ENCODE data around the gene ST6GALNAC5.

- TF ChIP-seq EZH2 (IDR thresholded peaks at IDR 0.05; ENCODE audit: low read depth) (no peak), CTCF (conservative IDR thresholded peaks at IDR 0.05) (no peak)
These were observed 197.0 kb downstream of the ST6GALNAC5 start for GRCh38 chr1:77064246-77064645.
